Mesodermal cell (in vitro differentiated cells): Measurements from ENCODE around the gene EXOC5. TPM values are rescaled to one million over a fixed set of nuclear protein-coding genes. Genes with fewer than 3 reads are reported as not detected.
A peak's percentile ranks its signal among the peaks of the same experiment; 100 is the strongest.

Experiments used
- H3K27ac ChIP-seq: 2 replicates; pipeline ENCODE4 v1.7.0; 2013; ENCODE audit warnings: mild to moderate bottlenecking, low read depth, low read length, moderate library complexity; ENCODE audit not compliant: severe bottlenecking
- H3K36me3 ChIP-seq: 2 replicates; pipeline ENCODE4 v1.7.1; 2013; ENCODE audit warnings: mild to moderate bottlenecking, low read length, moderate library complexity; ENCODE audit not compliant: control insufficient read depth, insufficient read depth
- H3K4me1 ChIP-seq: one replicate; pipeline ENCODE4 v1.7.1; 2013; ENCODE audit warnings: mild to moderate bottlenecking, low read length; ENCODE audit not compliant: insufficient read depth, control insufficient read depth, poor library complexity, severe bottlenecking
- H3K4me3 ChIP-seq: 2 replicates; pipeline ENCODE4 v1.7.0; 2013; ENCODE audit warnings: low read length, control low read depth, mild to moderate bottlenecking; ENCODE audit not compliant: insufficient read depth, poor library complexity, severe bottlenecking; ENCODE audit errors: extremely low read depth
- H3K9me3 ChIP-seq: 2 replicates; pipeline ENCODE4 v1.7.1; 2013; ENCODE audit warnings: mild to moderate bottlenecking, low read length, moderate library complexity; ENCODE audit not compliant: control insufficient read depth
- WGBS, 2 experiments: methylation state at CpG; one replicate each; pipeline ENCODE4 v1.1.5; 2013; ENCODE audit warnings: missing lambda C conversion rate in 2 of 2; ENCODE audit not compliant: insufficient coverage in 2 of 2; 5-methylcytosine and 5-hydroxymethylcytosine counted together
- polyA plus RNA-seq, 2 experiments: library from polyadenylated mRNA; stranded (reverse); fragments of 50-300 nt; gene quantifications; one replicate each; pipeline ENCODE4 v1.2.3, GENCODE V29; 2013

Gene EXOC5, protein sequence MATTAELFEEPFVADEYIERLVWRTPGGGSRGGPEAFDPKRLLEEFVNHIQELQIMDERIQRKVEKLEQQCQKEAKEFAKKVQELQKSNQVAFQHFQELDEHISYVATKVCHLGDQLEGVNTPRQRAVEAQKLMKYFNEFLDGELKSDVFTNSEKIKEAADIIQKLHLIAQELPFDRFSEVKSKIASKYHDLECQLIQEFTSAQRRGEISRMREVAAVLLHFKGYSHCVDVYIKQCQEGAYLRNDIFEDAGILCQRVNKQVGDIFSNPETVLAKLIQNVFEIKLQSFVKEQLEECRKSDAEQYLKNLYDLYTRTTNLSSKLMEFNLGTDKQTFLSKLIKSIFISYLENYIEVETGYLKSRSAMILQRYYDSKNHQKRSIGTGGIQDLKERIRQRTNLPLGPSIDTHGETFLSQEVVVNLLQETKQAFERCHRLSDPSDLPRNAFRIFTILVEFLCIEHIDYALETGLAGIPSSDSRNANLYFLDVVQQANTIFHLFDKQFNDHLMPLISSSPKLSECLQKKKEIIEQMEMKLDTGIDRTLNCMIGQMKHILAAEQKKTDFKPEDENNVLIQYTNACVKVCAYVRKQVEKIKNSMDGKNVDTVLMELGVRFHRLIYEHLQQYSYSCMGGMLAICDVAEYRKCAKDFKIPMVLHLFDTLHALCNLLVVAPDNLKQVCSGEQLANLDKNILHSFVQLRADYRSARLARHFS
- polyA plus RNA-seq (2013, experiment 1 of 2) = 73.2 TPM
- polyA plus RNA-seq (2013, experiment 2 of 2) = 76.6 TPM

DNA sequence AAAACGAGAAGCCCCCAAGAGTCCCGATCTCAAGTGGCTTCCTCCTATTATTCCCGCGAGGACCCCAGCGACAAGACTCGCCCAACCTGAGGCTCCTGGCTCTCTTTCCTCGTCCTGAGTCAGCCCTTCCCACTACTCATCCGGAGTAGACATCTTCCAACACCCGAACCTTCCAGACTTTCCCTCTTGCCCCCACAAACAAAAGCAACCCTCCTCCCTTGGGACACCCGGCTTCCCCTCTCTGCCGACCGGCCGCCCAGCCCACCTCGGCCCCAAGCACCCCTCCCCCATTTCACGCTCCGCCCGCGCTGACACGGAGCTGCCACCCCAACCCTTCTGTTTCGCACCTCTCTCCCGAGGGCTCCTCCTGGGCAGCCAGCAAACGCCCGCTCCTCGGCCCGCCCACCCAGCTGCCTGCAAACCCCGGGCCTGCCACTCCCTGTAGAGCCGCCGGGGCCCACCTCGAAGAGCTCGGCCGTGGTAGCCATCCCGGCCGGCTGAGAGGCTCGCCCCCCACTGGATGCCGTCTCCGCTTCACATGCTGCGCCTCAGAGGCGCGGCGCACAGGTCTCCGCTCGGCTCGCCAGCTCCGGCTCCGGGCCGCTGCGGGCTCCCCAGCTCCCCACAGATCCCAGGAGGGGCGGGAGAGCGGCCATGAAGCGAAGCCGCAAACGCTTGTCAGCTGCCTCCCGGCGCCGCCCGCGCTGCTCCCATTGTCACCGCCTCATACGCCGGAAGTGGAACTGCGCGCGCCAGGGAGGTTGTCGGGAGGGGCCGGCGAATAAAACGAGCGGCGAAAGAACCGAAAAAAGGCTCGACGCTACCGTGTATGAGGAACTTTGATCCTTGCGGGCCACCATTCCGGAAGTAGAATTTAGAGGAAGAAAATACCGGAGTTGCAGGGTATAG lies at the start of gene EXOC5, which contains the start of gene AP5M1:
EXOC5 (minus strand) TSS at position 745 of the 909 bp plus-strand sequence; CDS start at position 488, 257 bp downstream.
AP5M1 (plus strand) TSS at position 811 of the 909 bp plus-strand sequence. CDS start 344 bp downstream, outside the sequence.
- peak within 1 kb of the TSS; percentile 79 for H3K4me3 ChIP-seq
- H3K4me1 ChIP-seq = peaks cover 4% of the 10 kb centered on the region
- 0% methylated on average over 59 to 66 of the region's 76 CpGs for WGBS, 2 experiments

DNA sequence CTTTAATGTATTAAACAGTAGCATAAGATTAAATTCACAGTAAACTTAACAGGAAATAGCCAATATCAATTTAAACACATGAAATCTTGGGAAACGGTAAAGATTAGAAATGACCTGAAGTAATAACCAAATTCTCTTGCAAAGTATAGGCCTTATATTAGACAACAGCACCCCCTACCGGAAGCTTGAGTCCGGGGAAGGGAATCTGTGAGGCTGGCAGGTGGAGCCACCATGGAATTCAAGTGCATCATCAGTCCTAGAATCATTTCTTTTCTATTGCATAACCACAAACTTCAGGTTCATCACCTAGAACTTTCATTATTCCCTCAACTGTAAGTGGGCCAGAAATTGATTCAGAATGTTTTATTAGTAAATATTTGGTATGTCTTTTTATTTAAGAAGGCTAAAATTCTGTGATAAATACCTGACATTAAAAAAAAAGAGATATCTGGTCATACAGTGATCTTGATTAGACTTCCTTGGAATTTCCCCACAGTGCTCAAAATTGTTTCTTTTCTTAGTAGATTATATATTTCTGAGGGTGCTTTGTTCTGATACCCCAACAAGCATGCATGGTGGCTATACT lies 48.6 kb upstream of the EXOC5 start:
- H3K9me3 ChIP-seq = no peaks in the 10 kb centered on the region

More for the DNA sequence above, at the start of gene EXOC5, which contains the start of gene AP5M1:
- Histone ChIP-seq H3K27ac (peak within 1 kb of the TSS; percentile 93), H3K36me3 (peaks cover 18% of the 10 kb centered on the region), H3K9me3 (peaks cover 5% of the 10 kb centered on the region)

DNA sequence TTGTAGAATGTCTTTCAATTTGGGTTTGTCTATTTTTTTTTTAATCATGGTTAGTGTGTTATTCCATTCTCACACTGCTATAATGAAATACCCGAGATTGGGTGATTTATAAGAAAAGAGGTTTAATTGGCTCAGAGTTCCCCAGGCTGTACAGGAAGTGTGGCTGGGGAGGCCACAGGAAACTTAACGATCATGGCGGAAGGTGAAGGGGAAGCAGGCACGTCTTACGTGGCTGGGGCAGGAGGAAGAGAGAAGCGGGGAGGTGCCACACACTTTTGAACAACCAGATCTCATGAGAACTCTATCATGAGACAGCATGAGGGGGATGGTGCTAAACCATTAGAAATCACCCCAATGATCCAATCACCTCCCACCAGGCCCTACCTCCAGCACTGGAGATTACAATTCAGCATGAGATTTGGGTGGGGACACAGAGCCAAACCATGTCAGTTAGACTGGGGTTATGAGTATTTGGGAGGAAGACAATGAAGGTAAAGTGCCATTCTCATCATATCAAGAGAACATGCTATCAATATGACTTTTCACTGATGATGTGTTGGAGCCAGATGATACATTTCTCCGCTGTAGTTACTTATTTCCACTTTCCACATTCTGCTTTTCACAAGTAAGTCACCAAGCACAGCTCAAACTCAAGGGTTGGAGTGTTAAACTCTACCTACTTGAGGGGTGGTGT lies 45.8 kb upstream of the EXOC5 start:
- Histone ChIP-seq H3K4me3 (no peak overlapping the region), H3K36me3 (no peaks in the 10 kb centered on the region), H3K27ac (no peak overlapping the region), H3K9me3 (no peaks in the 10 kb centered on the region), H3K4me1 (no peaks in the 10 kb centered on the region)
- 94 to 100% methylated on average over 2 to 4 of the region's 7 CpGs for WGBS, 2 experiments

More for the DNA sequence above, 48.6 kb upstream of the EXOC5 start:
- WGBS, 2 experiments = 0% methylated on average over 1 of the region's 3 CpGs
- H3K27ac ChIP-seq = no peak overlapping the region
- no peaks in the 10 kb centered on the region for H3K4me1 ChIP-seq
- no peaks in the 10 kb centered on the region for H3K36me3 ChIP-seq
- H3K4me3 ChIP-seq = no peak overlapping the region

DNA sequence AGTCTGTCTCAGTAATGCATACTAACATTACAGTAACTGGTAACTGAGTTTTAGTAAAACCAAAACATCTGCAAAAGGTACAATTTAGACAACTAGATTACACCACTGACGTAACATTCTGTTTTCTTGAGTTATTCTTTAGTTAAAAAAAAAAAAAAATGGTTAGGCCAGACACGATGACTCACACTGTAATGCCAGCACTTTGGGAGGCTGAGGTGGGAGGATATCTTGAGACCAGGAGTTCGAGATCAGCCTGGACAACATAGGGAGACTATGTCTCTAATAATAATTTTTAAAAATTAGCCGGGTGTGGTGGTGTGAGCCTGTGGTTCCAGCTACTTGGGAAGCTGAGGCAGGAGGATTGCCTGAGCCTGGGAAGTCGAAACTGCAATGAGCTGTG lies 34.2 kb upstream of the EXOC5 start:
- 90 to 100% methylated on average over 1 to 4 of the region's 5 CpGs for WGBS, 2 experiments
- Histone ChIP-seq H3K27ac (no peak overlapping the region), H3K4me1 (no peaks in the 10 kb centered on the region), H3K9me3 (no peaks in the 10 kb centered on the region), H3K36me3 (no peaks in the 10 kb centered on the region), H3K4me3 (no peak overlapping the region)

DNA sequence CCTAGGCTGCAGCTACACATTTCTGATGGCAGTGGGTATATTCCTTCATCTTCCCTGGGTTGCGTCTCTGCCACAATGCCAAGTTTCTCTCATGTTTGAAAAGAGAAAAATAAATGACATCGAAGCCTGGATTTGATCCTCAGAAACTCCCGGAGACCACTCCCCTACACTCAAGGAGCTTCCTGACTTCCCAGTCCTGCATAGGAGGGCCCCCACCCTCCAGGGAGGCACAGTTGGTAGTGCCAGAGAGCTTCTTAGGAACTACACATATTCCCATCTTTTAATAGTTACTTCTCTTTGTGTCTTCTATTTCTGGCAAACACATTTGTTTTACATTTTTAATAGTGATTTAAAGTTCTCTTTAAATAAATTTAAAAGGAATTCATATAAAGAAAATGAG lies 30.8 kb upstream of the EXOC5 start:
- H3K9me3 ChIP-seq = no peaks in the 10 kb centered on the region
- H3K4me1 ChIP-seq = no peaks in the 10 kb centered on the region
- no peak overlapping the region for H3K4me3 ChIP-seq
- 100% methylated on average over 1 of the region's 3 CpGs; no CpG with 5 or more reads in 1 of the 2 experiments for WGBS, 2 experiments
- no peak overlapping the region for H3K27ac ChIP-seq
- H3K36me3 ChIP-seq = no peaks in the 10 kb centered on the region

DNA sequence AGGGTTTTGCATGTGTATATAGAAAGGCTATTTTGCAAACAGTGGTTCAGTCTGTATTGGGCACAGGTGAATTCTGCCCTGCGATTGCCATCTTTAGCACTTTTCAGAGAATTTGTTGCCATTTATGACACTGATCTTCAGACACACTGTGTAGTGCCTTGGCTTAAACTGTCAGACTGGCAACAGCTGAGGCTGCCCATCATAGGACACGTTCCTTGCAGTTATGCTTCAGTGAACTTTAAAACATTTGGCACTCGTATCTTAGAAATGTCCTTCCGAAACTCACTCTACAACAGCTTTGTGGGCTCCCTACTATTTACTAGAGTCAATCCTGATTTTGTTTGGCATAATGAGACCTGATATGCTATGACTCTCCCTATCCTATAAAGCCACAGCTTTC lies 29.1 kb upstream of the EXOC5 start:
- Histone ChIP-seq H3K4me1 (no peaks in the 10 kb centered on the region), H3K9me3 (no peaks in the 10 kb centered on the region), H3K4me3 (no peak overlapping the region), H3K27ac (no peak overlapping the region), H3K36me3 (no peaks in the 10 kb centered on the region)
- WGBS, 2 experiments = 86 to 92% methylated on average over 4 of the region's 4 CpGs

DNA sequence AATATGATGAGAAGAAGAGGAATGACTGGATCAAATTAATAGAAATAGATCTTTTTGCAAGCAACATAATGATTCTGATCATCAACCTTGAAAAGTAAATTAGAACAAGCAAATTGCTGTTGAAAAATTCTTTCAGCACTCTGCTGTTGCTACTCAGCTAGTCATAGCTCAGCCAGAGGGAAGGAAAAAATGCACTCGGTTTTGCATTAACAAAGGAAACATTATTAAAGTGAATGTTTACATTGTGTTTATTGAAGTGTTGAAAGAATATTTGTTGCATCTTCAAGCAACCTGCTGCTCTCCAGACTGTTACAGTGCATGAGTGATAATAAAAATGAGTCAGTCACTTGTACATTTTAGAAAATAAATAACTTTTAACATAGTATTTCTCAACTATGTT lies 26.5 kb upstream of the EXOC5 start:
- Histone ChIP-seq H3K4me1 (peaks cover 10% of the 10 kb centered on the region), H3K9me3 (no peaks in the 10 kb centered on the region), H3K27ac (no peak overlapping the region), H3K36me3 (no peaks in the 10 kb centered on the region), H3K4me3 (no peak overlapping the region)
- WGBS, 2 experiments = 40 to 75% methylated on average over 1 of the region's 1 CpG

DNA sequence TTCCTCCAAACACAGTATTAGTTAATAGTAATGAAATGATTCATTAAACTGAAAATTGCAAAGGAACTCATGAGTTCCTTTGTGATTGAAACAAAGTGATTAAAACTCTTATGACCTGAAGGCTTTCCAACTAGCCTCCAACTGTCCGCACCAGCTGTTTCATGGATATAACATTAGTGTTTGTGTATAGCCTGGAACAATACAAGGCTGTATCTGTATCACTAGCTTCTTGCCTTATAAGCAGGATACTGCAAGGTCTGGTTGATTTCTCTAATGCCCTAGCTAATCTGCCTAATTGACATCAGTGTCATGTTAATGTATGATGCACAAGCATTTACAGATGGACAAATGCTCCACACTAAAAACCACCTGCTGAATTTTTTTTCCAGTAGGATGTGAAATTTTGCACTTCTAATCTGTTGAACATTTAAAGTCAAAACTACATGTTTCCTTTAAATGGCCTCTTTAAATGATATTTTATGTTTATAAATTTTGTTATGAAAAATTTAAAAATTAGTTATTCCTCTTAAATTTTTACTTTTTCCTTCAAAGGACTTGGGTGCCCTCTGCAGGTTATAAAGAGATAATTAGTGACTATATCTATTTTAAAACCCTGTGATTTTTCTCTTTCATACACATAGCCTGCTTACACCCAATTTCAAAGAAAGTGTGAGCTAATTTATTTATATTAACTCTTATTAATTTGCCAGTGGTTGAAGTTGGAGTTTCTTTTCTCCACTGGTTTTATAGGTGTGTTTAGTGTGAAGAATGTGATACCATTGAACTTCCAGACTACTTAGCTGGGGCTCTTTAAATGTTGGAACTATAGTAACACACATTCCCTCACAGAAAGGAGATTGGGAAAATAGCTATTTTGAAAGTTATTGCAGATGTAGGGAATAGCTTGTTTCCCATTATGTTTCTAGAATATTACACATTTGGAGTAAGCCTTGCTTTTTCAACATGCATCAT lies 25.4 kb upstream of the EXOC5 start:
- Histone ChIP-seq H3K9me3 (no peaks in the 10 kb centered on the region), H3K4me3 (no peak overlapping the region), H3K27ac (no peak overlapping the region), H3K4me1 (peaks cover 10% of the 10 kb centered on the region), H3K36me3 (no peaks in the 10 kb centered on the region)
- WGBS, 2 experiments = no CpG with 5 or more reads among the region's 1 CpG
